Effector CD8-positive, alpha-beta T cell (primary cell): Measurements from ENCODE around the gene PVALEF.
"Not testable (repeated sequence)": the region's sequence is repeated elsewhere in the genome, so short reads cannot be mapped to it uniquely, and the experiment has no call there.

Experiments
- DNase-seq: peaks from one replicate; lab custom pipeline; 2025; lab: John Stamatoyannopoulos, UW

PVALEF gene

DNA sequence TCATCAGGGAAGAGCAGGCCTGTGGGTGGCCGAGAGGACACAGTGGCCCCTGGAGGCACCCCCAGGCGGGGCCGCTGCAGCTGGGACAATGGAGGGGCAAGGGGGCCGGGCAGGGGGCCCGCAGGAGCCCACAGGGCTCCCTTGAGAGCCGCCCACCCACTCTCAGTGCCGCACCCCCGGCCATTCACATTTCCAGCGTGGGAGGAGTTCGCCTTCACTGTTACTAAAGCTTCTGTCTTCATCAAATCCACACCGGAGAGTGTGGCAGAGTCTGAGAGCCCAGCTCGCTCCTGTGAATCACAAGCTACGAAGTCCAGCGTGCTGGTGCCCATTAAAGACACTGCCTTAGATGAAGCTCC lies 20.9 kb upstream of the PVALEF start:
- DNase-seq, result no peak

DNA sequence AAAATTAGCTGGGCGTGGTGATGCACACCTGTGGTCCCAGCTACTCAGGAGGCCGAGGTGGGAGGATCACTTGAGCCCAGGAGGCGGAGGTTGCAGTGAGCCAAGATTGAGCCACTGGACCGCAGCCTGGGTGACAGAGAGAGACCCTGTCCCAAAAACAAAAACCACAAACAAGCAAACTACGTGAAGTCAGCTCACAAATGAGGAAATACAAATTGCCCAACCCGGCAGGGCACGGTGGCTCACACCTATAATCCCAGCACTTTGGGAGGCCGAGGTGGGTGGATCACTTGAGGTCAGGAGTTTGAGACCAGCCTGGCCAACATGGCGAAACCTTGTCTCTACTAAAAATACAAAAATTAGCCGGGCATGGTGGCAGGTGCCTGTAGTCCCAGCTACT lies 19.1 kb upstream of the PVALEF start:
- not testable (repeated sequence) for DNase-seq

DNA sequence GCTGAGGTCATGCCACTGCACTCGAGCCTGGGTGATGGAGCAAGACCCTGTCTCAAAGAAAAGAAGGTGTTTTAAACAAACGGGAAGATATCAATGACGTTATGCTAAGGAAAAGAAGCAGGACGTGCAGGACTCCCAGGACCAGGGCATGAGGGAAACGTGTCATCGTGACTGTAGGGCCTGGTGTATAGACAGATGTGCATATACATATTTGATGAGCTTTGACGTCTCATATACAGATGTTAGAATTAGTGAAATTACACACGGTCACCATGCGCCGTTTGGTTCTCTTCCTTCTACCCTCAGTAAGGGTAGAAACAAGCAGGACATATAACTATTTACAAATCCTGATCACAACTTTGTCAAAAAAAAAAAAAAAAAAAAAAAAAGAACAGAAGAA lies 17.6 kb upstream of the PVALEF start:
- no peak for DNase-seq

DNA sequence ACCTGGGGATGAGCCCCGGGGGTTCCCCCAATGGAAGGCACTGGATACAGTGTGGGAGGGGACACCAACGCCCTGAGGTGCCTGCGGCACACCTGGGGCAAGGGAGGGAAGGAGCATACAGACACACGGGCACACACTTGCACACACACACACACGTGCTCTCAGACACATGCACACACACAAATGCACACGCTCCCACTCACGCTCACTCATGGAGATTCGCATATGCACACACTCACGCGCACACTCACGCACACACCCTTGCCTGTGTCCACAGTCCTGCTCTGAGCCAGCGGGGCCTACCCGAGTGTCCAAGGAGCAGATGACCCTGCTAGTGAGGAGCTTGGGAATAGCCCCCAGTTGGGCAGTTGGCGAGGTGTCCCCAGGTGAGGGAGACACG lies 16.7 kb upstream of the PVALEF start:
- DNase-seq, result no peak

DNA sequence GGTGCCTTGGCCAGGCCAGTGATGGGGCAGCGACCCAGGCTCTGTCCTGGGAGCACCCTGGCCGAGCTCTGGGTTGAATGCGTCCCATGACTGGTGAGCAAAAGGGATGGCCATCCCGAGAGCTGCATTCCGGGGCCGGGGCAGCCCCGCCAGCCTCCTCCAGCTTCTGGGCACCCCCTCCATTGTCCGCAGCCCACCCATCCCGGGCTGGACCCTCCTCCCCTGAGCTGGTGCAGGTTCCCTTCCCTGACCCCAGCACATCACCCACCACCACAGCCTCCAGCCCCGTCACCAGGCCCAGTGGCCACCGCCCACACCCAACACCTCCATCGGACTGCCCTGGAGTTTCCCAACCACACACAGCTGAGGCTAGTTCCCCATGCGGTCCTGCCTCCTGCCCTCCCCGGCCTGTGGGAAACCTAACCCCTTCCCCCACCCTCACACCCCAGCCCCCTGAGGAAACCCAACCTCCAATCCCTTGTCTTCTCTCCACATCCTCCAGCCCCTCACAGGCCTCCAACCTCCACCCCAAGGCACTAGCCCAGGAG lies 16.2 kb upstream of the PVALEF start:
- DNase-seq, result no peak

DNA sequence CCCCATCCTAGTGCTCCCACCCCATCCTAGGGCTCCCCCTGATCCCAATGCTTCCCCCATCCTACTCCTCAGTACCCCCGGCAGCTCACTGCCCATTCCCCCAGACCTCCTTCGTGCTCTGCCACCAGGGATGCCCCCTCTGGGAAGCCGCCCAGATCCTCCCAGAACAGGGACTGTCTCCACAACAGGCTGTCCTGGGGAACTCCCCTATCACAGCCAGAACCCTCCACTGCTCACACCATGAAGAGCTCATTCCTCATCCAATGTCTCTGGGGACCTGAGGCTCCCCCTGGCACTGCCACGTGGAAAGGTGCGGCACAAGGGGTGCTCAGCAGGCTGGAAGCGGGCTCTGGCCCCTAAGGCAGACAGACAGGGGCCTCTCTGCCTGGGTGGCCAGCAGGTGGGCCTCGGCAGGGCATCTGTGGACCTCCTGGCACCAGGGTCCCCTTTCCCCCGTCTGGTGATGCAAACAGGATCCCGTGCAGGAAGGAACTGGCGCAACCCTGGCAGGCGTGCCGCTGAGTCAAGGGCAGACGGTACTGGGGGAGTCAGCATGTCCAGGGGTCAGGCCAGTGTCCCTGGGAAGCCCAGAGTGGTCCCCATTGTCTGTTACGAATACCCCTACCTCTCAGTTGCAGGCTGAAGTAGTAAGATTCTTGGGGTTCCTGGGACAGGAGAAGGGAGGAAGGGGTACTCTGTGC lies 14.8 kb upstream of the PVALEF start:
- no peak for DNase-seq

DNA sequence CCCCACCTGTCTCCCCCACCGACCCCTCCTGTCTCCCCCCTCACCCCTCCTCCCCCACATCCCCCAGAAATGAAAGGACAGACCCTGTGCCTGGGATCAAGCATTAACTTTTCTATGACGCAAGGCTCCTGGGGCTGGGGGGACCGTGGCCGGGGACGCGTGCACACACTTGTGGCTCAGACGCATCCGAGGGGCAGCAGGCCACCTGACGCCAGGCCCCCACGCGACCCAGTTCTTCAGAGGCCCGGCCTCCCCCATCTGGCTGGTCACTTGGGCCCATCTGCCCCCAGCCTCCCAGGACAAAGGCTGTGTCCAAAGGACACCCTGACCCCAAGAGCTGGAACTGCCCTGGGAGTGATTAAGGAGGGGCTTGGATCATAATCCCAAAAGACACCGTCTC lies 14.0 kb upstream of the PVALEF start:
- no peak for DNase-seq

DNA sequence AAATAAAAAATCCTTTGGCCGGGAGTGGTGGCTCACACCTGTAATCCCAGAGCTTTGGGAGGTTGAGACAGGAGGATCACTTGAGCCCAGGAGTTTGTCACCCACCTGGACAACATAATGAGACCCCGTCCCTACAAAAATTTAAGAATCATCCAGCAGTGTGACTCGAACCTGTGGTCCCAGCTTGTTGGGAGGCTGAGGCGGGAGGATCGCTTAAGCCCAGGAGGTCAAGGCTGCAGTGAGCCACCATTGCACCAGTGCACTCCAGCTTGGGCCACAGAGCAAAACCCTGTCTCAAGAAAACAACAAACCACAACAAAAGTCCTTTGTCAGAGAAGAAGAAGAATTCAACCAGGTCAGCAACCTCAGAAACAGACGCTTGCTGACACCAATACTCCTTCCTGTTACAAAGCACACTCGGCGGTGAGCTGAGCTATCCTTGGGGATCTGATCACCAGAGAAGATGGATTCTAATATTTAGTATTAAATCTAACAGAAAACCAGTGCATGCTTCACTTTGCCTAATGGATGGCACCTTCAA lies 12.9 kb upstream of the PVALEF start:
- DNase-seq, result no peak

DNA sequence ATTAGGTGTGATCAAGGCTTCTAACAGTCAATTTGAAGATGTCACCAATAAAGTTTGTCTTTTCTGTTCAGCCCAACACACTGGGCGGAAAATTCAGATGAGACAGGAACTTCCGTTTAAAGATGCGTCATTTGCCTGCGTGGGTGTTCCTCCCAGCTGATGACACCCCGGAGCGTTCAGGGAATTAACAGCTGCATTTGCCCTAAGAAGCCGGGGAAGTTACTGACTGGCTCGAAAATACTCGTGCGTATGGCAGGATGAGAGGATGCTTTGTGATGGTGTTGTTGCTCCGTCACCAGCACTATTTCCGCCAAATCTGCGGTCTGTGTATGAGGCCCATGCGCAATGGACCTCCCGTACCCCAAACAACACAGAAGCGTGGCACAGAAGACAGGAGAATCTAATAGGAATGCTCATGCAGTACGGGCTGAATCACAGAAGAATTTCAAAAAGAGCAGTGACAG lies 11.9 kb upstream of the PVALEF start:
- no peak for DNase-seq

DNA sequence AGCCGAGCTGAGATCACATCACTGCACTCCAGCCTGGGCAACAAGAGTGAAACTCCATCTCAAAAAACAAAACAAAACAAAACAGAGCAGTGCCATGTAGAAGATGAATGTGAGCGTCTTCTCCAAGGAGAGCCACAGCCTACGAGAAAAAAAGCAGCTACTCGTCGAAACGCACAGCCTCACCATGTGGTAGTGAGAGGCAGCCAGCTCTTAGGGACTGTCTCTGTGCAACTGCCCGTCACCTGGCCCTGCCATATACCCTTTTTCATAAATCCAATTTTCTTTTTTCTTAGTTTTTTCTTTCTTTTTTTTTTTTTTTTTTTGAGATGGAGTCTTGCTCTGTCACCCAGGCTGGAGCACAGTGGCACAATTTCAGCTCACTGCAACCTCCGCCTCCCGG lies 11.3 kb upstream of the PVALEF start:
- not testable (repeated sequence) for DNase-seq

DNA sequence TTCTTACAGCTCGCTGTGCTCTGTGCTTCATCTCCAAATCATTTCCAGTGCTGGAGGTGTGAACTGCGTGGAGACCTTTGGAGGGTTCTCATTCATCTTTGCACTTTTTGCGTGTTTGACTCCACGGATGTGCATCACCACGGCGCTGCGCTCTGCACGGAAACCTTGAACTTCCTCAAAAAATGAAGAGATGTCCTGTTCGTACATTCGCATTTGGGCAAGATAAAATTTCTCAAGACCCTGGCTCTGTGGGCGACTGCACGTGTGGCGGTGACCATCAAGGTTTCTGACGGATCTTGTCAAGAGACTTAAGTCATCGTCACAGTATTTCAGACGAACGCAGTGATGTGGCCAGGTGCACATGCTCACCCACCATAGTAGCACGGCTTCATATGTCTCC lies 10.3 kb upstream of the PVALEF start:
- no peak for DNase-seq

DNA sequence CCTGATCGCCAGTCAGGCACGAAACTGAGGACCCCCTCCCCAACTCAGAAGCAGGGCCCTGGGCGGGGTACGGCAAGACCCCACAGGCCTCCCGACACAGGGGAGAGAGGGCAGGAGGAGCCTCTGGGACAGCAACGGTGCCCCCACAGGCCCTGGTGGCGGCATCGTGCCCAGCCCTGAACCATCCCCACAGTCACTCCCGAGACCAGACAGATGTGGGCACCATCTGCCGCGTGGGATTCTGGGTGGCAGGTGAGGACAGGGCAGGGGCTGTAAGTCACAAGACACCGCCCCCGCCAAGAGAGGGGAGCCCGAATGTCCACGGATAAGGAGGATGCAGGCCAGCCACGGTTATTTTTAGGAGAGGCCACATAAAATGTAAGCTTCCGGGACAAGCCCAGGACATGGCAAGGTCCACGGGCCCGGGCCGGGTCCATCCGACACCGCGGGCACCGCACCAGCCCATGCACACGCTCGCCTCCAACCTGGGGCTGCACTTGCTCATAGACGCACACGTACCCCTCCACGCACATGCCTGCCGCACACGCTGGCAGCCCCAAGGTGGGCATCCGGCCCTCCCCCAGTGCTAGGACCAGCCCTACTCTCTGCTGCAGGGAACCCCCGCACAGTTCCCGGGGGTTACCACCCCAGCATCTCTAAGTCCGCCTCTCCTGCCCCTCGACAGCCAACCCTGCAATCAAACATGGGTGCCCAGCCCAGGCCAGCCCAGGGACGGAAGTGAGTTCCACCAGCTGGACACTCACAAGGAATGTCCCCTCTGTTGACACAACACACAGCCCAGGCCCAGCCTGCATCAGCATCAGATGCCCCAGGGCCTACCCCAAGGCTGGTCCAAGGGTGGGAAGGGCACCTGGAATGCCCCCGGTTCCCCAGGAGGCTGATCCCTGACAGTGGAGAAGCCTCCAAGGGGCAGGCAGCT lies 8.2 kb upstream of the PVALEF start:
- no peak for DNase-seq

DNA sequence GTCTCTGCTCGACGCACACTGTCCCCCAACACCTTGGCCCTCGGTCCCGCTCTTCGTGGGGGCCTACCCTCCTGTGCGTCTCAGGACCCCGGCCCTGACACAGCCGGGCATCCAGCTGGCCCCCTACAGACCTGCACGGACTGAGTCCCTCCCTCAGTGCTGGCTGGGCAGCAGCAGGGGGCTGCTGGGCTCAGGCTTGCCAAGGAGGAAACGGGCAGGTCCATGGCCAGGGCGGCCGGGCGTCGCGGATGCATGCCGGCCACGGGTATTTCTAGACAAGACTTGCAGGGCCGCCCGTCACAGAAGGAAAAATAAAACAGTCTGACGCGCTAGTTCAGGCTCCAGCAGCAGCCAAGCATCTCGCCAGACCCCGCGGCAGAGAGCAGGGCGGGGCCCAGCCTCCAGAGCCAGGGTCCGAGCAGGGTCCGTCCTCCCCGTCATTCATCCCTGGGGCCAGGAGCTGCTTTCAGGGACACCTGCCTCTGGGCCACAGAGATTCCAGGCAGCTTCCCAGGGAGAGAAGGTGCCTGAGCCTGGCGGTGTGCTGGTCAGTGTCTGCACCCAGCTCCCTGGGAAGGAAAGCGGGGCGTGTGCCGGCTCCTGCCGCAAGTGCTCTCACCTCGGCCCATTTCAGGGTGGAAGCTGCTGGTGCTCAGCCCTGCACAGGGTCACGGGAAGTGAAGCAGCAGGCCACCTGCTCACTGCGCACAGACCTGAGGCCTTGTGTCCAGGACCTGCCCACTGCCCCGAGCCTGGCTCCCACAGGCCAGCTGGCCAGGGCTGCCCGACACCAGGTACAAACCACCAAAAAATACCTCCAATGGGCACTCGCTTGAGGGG lies 7.2 kb upstream of the PVALEF start:
- DNase-seq, result no peak

DNA sequence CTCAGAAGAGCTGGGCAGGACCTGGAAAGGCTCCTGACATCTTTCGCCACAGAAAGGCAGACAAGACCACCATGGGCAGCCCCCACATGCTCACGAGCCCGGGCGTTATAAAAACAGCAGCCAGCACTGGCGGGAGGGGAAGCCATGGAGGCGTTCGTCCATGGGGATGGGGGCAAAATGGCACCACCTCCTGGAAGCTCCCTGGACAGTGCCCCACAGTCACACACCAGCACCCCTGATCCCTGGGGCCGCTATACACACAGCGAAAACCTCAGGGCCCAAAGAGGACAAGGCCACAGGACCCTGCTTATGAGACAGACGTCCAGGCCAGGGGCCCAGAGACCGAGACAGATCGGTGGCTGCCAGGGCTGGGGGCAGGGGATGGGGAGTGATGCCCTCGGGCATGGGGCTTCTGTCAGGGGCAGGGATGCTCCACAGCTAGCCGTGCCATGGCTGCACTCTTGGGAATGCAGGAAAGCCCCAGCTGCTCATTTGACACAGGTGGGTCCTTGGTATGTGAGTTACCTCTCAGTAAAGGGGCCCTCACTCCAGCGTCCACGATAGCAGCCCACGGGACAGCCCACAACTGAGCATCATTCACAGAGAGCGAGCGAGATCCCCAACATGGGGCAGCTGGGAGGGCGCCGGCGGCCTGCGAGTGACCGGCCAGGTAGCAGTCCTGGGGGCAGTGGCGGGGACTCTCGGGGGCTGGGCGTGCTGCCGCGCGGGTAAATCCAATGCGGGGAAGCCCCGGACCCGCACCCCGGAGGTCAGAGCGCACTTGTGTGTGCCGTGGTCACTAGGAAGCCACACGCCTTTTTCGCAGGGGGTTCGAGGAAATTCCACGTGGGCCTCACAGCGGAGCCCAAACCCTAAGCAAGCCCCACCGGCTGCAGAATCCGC lies 6.4 kb upstream of the PVALEF start:
- DNase-seq, result no peak

DNA sequence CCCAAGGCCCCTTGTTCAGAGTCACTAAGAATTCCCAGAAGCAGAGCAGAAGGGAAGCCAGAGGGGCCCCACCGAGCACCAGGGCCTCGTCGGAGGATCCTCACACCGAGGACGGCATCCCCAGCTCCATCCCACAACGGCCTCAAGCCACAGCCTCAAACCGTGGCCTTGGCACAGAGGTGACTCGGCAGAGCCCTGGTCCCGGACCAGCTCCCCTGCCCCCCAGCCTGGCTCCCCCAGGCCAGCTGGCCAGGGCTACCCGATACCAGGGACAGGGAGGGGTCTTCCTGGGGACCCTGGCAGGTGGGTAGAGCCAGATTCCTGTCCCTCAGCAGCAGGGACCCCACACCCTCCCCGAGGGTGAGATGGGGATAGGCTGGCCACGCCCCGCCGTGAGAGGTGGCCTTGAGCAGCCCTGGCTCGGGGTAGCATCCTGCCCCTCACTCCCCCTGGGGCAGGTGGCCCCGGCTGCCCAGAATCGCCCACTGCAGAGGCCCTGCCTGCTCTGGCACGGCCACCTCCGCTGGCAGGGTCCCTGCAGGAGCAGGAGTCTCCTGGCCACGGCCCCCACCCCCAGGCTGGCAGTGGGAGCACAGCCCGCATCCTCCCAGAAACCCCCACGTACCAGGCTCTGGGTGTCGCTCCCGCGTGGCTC lies 5.6 kb upstream of the PVALEF start:
- no peak for DNase-seq

DNA sequence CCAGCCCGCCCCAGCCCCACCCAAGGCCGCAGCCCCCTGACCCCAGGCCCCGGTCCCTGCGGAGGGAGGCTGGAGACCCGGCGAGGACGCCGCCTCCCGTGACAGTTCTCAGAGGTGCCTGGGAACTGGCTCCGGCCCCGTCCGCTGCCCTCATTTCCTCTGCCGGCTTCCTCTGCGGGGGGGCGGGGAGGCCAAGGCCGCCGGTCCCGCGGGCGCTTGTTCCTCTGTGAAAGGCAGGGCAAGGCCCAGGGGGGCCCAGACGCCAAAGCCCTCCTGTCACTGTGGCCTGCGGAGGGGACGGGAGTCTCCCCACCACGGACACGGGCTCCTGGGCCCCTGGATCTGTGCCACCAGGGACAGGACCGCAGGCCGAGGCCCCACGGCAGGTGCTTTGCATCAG lies 5.0 kb upstream of the PVALEF start:
- DNase-seq, result no peak

DNA sequence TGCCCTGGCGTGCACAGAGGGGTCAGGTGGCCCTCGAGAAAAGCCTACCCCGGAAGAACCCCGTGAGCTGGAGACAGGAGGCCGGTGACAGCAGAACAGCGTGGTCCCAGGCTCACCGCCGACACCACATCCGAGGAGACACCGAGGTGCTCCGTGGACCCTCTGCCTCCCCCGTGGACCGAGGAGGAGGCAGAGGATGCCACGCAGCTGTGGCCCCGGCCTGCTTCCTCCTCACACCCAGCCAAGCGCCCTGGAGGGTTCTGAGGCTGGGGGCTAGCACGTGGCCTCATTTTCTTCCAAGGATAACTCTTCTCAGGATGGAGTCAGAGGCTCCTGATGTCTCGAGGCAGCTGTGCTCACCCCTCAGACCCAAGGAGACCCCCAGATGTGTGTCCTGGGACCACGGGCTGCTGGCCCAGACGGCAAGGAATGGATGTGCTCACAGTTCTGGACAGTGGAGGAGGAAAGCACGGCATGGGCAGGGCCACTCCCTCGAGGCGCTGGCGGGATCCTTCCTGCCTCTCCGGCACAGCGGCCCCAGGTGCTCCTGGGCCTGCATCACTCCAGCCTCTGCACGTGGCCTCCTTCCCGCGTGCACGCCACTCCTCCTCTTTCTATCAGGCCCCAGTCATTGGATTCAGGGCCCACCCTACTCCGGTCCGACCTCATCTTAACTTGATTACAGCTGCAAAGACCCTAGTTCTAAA lies 4.4 kb upstream of the PVALEF start:
- no peak for DNase-seq

DNA sequence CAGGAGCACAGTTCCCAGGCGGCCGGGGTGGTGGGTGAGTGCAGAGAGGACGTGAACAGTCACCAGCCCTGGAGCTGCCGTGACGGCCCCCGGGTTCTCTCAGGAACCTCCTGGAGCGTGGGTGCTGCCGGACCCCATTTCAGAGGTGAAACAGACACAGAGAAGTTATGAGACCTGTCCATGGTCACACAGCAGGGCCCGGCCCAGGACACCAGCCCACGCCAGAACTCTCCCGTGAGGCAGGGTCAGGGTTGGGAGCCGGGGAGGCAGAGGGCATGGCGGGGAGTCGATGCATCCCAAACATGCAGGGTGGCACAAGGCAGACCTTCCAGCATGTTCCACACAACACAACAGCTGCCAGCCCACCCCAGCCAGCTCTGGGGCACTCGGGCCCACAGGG lies 3.8 kb upstream of the PVALEF start:
- DNase-seq, result no peak

DNA sequence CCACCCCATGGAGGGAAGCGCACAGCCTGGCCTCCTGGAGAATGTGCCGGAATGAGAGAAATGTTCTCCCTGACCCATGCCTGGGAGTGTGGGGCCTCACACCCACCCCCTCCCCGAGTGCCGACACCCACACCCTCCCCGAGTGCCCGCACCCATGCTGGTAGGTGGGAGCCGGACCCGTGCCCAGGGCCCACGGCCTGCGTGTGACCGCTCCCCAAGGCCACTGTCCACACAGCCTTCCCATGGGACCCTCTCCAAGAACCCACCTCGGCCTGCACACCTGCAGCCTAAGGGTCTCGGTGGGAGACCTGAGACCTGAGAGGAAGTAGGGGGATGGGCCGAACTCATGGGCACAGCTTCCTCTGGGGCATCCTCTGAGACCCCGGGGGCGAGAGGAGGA lies 3.3 kb upstream of the PVALEF start:
- no peak for DNase-seq

DNA sequence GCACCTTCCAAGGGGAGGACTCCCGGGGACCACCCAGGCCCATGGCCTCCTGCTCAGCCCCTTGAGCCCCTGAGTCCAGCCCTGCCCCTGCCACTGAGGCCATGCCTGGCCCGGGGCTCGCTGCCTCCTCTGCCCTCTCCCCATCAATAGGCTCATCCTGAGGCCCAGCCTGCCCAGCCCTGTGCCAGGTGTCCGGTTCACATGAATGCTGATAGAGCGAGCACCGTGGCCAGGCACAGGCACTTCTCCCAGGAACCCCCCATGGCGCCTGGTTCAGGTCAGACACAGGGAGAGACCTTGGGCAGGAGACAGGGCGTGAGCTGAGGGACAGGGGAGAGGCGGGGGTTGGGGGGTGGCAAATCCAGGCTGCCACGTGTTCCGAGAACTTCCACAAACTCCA lies 2.8 kb upstream of the PVALEF start:
- no peak for DNase-seq
